ENCODE data around the gene CCL15. TPM values are rescaled to one million over a fixed set of nuclear protein-coding genes. Genes with fewer than 3 reads are reported as not detected.

CCL15 gene
- total and polyA plus RNA-seq, 2 of the 13 experiments (the other 11 are each of a cell fraction or from before 2014, with no cell fraction given): 29.2 to 45.9 TPM

- TF ChIP-seq, protein P1, sequence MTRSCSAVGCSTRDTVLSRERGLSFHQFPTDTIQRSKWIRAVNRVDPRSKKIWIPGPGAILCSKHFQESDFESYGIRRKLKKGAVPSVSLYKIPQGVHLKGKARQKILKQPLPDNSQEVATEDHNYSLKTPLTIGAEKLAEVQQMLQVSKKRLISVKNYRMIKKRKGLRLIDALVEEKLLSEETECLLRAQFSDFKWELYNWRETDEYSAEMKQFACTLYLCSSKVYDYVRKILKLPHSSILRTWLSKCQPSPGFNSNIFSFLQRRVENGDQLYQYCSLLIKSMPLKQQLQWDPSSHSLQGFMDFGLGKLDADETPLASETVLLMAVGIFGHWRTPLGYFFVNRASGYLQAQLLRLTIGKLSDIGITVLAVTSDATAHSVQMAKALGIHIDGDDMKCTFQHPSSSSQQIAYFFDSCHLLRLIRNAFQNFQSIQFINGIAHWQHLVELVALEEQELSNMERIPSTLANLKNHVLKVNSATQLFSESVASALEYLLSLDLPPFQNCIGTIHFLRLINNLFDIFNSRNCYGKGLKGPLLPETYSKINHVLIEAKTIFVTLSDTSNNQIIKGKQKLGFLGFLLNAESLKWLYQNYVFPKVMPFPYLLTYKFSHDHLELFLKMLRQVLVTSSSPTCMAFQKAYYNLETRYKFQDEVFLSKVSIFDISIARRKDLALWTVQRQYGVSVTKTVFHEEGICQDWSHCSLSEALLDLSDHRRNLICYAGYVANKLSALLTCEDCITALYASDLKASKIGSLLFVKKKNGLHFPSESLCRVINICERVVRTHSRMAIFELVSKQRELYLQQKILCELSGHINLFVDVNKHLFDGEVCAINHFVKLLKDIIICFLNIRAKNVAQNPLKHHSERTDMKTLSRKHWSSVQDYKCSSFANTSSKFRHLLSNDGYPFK (CRISPR knock-in tag; IDR thresholded peaks at IDR 0.05; ENCODE audit: borderline replicate concordance): 0 out of 2 replicates have a peak, but pooled peaks have one; percentile 36
- TF ChIP-seq DPF2 (CRISPR knock-in tag; IDR thresholded peaks at IDR 0.05; ENCODE audit: borderline replicate concordance, low read depth) (peak; percentile 98), TCF7 (IDR thresholded peaks at IDR 0.05; ENCODE audit: low read depth) (peak; percentile 94), ZNF256 (CRISPR knock-in tag; conservative IDR thresholded peaks at IDR 0.05) (no peak), ZGPAT (CRISPR knock-in tag; IDR thresholded peaks at IDR 0.05) (peak; percentile 97), THRA (CRISPR knock-in tag; IDR thresholded peaks at IDR 0.05; ENCODE audit: borderline replicate concordance) (peak; percentile 97), ZNF709 (CRISPR knock-in tag; IDR thresholded peaks at IDR 0.05) (peak; percentile 56; the same call in 1 of the 2 replicates), ZNF564 (CRISPR knock-in tag; IDR thresholded peaks at IDR 0.05) (peak; percentile 76; the same call in 1 of the 2 replicates), ZNF775 (CRISPR knock-in tag; IDR thresholded peaks at IDR 0.05; ENCODE audit: borderline replicate concordance) (no peak), ZNF569 (CRISPR knock-in tag; IDR thresholded peaks at IDR 0.05; ENCODE audit: borderline replicate concordance) (no peak), TAF15 (IDR thresholded peaks at IDR 0.05; ENCODE audit: low read depth, low read length, poor library complexity, severe bottlenecking) (no peak), DRAP1 (CRISPR knock-in tag; IDR thresholded peaks at IDR 0.05) (peak; percentile 40), MTA1 (CRISPR knock-in tag; IDR thresholded peaks at IDR 0.05; ENCODE audit: borderline replicate concordance) (peak; percentile 97), CCAR2 (optimal IDR thresholded peaks at IDR 0.05; ENCODE audit: low read depth, low read length) (peak; percentile 69), GABPA (IDR thresholded peaks at IDR 0.05; ENCODE audit: low read depth, low read length) (no peak), GABPA (CRISPR knock-in tag; IDR thresholded peaks at IDR 0.05; ENCODE audit: low read depth) (peak; percentile 66; the same call in 1 of the 2 replicates), CAMTA2 (CRISPR knock-in tag; IDR thresholded peaks at IDR 0.05; ENCODE audit: borderline replicate concordance) (no peak)
- TF ChIP-seq, protein P2, sequence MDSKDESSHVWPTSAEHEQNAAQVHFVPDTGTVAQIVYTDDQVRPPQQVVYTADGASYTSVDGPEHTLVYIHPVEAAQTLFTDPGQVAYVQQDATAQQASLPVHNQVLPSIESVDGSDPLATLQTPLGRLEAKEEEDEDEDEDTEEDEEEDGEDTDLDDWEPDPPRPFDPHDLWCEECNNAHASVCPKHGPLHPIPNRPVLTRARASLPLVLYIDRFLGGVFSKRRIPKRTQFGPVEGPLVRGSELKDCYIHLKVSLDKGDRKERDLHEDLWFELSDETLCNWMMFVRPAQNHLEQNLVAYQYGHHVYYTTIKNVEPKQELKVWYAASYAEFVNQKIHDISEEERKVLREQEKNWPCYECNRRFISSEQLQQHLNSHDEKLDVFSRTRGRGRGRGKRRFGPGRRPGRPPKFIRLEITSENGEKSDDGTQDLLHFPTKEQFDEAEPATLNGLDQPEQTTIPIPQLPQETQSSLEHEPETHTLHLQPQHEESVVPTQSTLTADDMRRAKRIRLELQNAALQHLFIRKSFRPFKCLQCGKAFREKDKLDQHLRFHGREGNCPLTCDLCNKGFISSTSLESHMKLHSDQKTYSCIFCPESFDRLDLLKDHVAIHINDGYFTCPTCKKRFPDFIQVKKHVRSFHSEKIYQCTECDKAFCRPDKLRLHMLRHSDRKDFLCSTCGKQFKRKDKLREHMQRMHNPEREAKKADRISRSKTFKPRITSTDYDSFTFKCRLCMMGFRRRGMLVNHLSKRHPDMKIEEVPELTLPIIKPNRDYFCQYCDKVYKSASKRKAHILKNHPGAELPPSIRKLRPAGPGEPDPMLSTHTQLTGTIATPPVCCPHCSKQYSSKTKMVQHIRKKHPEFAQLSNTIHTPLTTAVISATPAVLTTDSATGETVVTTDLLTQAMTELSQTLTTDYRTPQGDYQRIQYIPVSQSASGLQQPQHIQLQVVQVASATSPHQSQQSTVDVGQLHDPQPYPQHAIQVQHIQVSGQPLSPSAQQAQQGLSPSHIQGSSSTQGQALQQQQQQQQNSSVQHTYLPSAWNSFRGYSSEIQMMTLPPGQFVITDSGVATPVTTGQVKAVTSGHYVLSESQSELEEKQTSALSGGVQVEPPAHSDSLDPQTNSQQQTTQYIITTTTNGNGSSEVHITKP (CRISPR knock-in tag; IDR thresholded peaks at IDR 0.05; ENCODE audit: low read depth): peak; percentile 82
Observed at GRCh38 chr17:35973333-35974260, 27.8 kb downstream of the CCL15 start (continued).
